Neural progenitor cell (in vitro differentiated cells): ENCODE results near the gene DNAH5.

Experiments
- CTCF ChIP-seq: fragments of 200-600 bp; sonication (generic); IDR thresholded peaks from 2 replicates; pipeline ENCODE4 v1.5.1; 2017; ENCODE audit warnings: antibody characterized with exemption, mild to moderate bottlenecking
- EZH2 ChIP-seq: fragments of 200-600 bp; sonication (generic); IDR thresholded peaks from 2 replicates; pipeline ENCODE4 v1.6.1; 2017; ENCODE audit warnings: antibody characterized with exemption, mild to moderate bottlenecking, moderate library complexity
- EZH2phosphoT487 ChIP-seq: fragments of 200-600 bp; sonication (generic); IDR thresholded peaks from 2 replicates; pipeline ENCODE4 v1.6.1; 2017; ENCODE audit warnings: antibody characterized with exemption

- TF ChIP-seq CTCF (no peak), EZH2phosphoT487 (no peak), EZH2 (no peak)
Observed at GRCh38 chr5:13661272-13661671, 283.2 kb downstream of the DNAH5 start.
